ENCODE measurements around the gene TRRAP. TPM values are rescaled to one million over a fixed set of nuclear protein-coding genes. Genes with fewer than 3 reads are reported as not detected.

The TRRAP gene
- total and polyA plus RNA-seq, 4 donors, result 8.3 to 43.1 (median 20.9) TPM

DNA sequence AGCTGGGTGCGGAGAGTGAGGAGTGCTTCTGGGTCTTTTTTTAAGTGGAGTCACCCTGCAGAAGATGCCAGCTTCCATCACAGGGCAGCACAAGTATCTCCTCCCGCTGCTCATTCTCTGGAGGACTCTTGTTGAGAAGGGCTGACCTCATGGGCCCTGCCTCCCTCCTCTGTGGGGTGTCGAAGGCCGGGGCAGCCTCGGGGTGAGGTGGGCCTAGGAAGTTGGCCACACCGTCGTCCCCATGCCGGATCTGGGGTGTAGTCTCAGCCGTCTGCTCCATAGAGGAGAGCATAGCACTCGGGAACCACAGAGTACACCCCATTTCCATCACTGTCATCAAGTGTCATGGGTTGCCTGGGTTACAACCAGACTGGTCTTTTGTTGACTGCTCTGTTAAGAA lies 85.0 kb downstream of the TRRAP start:
- no peak for DNase-seq
- Histone ChIP-seq H3K4me1 (ENCODE audit: control insufficient read depth in 5 of 5, insufficient read depth in 5 of 5, low read length in 5 of 5) (no peaks in the 10 kb centered on the region), H3K36me3 (ENCODE audit: control insufficient read depth in 4 of 4, insufficient read depth in 4 of 4, low read length in 4 of 4) (peaks cover 37 to 51% (median 45%) of the 10 kb centered on the region in 4 donors), H3K9me3 (ENCODE audit: control insufficient read depth in 4 of 4, insufficient read depth in 3 of 4, low read length in 3 of 4) (peaks cover 0 to 2% (median 0%) of the 10 kb centered on the region in 4 donors), H3K27ac (ENCODE audit: low read depth in 1 of 2, low read length in 1 of 2) (no peak overlapping the region), H3K27me3 (ENCODE audit: control insufficient read depth in 3 of 3, insufficient read depth in 3 of 3, low read length in 2 of 3) (no peaks in the 10 kb centered on the region), H3K4me3 (no peak overlapping the region), H3K9ac (ENCODE audit: insufficient read depth in 1 of 2, low read length in 2 of 2) (no peak overlapping the region)
- 96% methylated on average over 10 of the region's 10 CpGs for WGBS, 2 donors
- ATAC-seq (ENCODE audit: insufficient read depth, low FRiP score), result no peak
- TF ChIP-seq CTCF (IDR thresholded peaks at IDR 0.05; ENCODE audit: control extremely low read depth, extremely low read depth), result no peak

DNA sequence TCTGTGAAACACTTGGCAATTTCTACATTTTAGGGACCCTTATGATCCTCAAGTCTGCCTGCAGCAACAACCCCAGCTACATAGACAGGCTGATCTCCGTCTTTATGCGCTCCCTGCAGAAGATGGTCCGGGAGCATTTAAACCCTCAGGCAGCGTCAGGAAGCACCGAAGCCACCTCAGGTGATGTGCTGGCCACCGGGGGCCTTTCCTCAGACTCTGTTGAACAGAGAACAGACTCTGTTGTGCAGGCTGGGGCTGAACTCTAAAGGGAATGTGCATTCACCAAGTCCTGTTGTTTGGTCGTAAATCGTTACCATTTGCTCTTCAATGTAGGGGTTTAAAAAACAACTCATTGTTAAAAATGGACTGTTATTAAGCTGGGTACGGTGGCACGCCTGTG lies 86.3 kb downstream of the TRRAP start:
- H3K27me3 ChIP-seq (ENCODE audit: control insufficient read depth in 3 of 3, insufficient read depth in 3 of 3, low read length in 2 of 3), result no peaks in the 10 kb centered on the region
- peaks cover 35 to 55% (median 48%) of the 10 kb centered on the region in 4 donors for H3K36me3 ChIP-seq (ENCODE audit: control insufficient read depth in 4 of 4, insufficient read depth in 4 of 4, low read length in 4 of 4)
- H3K27ac ChIP-seq (ENCODE audit: low read depth in 1 of 2, low read length in 1 of 2), result no peak overlapping the region
- DNase-seq, result no peak
- no peaks in the 10 kb centered on the region for H3K4me1 ChIP-seq (ENCODE audit: control insufficient read depth in 5 of 5, insufficient read depth in 5 of 5, low read length in 5 of 5)
- no peak overlapping the region for H3K9ac ChIP-seq (ENCODE audit: insufficient read depth in 1 of 2, low read length in 2 of 2)
- ATAC-seq (ENCODE audit: insufficient read depth, low FRiP score), result no peak
- 96 to 97% methylated on average over 10 of the region's 10 CpGs for WGBS, 2 donors
- no peak for TF ChIP-seq CTCF (IDR thresholded peaks at IDR 0.05; ENCODE audit: control extremely low read depth, extremely low read depth)
- H3K9me3 ChIP-seq (ENCODE audit: control insufficient read depth in 4 of 4, insufficient read depth in 3 of 4, low read length in 3 of 4), result peaks cover 0 to 2% (median 0%) of the 10 kb centered on the region in 4 donors
- H3K4me3 ChIP-seq, result no peak overlapping the region

- TF ChIP-seq CTCF (IDR thresholded peaks at IDR 0.05; ENCODE audit: control extremely low read depth, extremely low read depth), result no peak
- WGBS, 2 donors, result 91 to 95% methylated on average over 14 of the region's 14 CpGs
- no peak for DNase-seq
- Histone ChIP-seq H3K27me3 (ENCODE audit: control insufficient read depth in 3 of 3, insufficient read depth in 3 of 3, low read length in 2 of 3) (no peaks in the 10 kb centered on the region), H3K9ac (ENCODE audit: insufficient read depth in 1 of 2, low read length in 2 of 2) (no peak overlapping the region), H3K4me1 (ENCODE audit: control insufficient read depth in 5 of 5, insufficient read depth in 5 of 5, low read length in 5 of 5) (no peaks in the 10 kb centered on the region), H3K4me3 (no peak overlapping the region), H3K27ac (ENCODE audit: low read depth in 1 of 2, low read length in 1 of 2) (no peak overlapping the region), H3K9me3 (ENCODE audit: control insufficient read depth in 4 of 4, insufficient read depth in 3 of 4, low read length in 3 of 4) (peaks cover 0 to 4% (median 0%) of the 10 kb centered on the region in 4 donors), H3K36me3 (ENCODE audit: control insufficient read depth in 4 of 4, insufficient read depth in 4 of 4, low read length in 4 of 4) (peaks cover 47 to 62% (median 48%) of the 10 kb centered on the region in 4 donors)
- no peak for ATAC-seq (ENCODE audit: insufficient read depth, low FRiP score)
Observed at GRCh38 chr7:98968621-98969020, 90.3 kb downstream of the TRRAP start.

GRCh38 chr7:98969386-98969785 lies 91.1 kb downstream of the TRRAP start:
- DNase-seq (no peak), ATAC-seq (ENCODE audit: insufficient read depth, low FRiP score) (no peak)
- WGBS, 2 donors, result 91 to 97% methylated on average over 11 of the region's 11 CpGs
- no peaks in the 10 kb centered on the region for H3K27me3 ChIP-seq (ENCODE audit: control insufficient read depth in 3 of 3, insufficient read depth in 3 of 3, low read length in 2 of 3)
- peaks cover 0 to 4% (median 0%) of the 10 kb centered on the region in 4 donors for H3K9me3 ChIP-seq (ENCODE audit: control insufficient read depth in 4 of 4, insufficient read depth in 3 of 4, low read length in 3 of 4)
- H3K36me3 ChIP-seq (ENCODE audit: control insufficient read depth in 4 of 4, insufficient read depth in 4 of 4, low read length in 4 of 4), result peaks cover 46 to 67% (median 50%) of the 10 kb centered on the region in 4 donors
- H3K27ac ChIP-seq (ENCODE audit: low read depth in 1 of 2, low read length in 1 of 2), result no peak overlapping the region
- no peak for TF ChIP-seq CTCF (IDR thresholded peaks at IDR 0.05; ENCODE audit: control extremely low read depth, extremely low read depth)
- no peaks in the 10 kb centered on the region for H3K4me1 ChIP-seq (ENCODE audit: control insufficient read depth in 5 of 5, insufficient read depth in 5 of 5, low read length in 5 of 5)
- H3K4me3 ChIP-seq, result no peak overlapping the region
- no peak overlapping the region for H3K9ac ChIP-seq (ENCODE audit: insufficient read depth in 1 of 2, low read length in 2 of 2)
